Measurements from ENCODE around the gene EPB41L4B.

DNA sequence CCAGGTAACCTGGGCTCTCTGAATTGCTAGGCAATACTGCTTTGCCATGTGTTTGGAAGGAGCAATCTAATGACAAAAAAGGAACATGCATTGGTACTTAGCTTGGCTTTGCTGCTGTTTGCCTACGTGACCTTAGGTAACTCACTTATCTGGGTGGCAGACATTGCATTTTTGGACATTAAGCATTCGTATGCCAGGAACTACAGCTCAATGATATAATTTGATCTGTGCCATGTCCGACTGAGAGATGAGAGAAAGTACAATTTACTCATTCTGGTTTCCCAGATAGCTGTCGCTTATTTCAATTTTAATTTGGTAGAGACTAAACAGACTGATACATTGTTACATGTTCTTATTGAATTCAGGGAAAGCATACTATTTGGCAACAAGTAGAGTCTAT is 90.6 kb downstream of the EPB41L4B start:
- TF ChIP-seq, protein P1, sequence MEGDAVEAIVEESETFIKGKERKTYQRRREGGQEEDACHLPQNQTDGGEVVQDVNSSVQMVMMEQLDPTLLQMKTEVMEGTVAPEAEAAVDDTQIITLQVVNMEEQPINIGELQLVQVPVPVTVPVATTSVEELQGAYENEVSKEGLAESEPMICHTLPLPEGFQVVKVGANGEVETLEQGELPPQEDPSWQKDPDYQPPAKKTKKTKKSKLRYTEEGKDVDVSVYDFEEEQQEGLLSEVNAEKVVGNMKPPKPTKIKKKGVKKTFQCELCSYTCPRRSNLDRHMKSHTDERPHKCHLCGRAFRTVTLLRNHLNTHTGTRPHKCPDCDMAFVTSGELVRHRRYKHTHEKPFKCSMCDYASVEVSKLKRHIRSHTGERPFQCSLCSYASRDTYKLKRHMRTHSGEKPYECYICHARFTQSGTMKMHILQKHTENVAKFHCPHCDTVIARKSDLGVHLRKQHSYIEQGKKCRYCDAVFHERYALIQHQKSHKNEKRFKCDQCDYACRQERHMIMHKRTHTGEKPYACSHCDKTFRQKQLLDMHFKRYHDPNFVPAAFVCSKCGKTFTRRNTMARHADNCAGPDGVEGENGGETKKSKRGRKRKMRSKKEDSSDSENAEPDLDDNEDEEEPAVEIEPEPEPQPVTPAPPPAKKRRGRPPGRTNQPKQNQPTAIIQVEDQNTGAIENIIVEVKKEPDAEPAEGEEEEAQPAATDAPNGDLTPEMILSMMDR (IDR thresholded peaks at IDR 0.05) = no peak
- TF ChIP-seq EP300 (IDR thresholded peaks at IDR 0.05) = no peak
- no peak for TF ChIP-seq POLR2AphosphoS5 (IDR thresholded peaks at IDR 0.05)

Data from esophagus muscularis mucosa (tissue), 4 donors.